CD4-positive, CD25-positive, alpha-beta regulatory T cell (primary cell): ENCODE results near the gene BBS9. TPM values are rescaled to one million over a fixed set of nuclear protein-coding genes. Genes with fewer than 3 reads are reported as not detected.

Experiments used
- ATAC-seq, 2 donors: fragments of 150-1000 bp; cut with Tn5 transposase; one replicate each; pipeline ENCODE4 v1.10.0; 2021; ENCODE audit warnings: low read depth in 2 of 2, moderate number of reproducible peaks in 2 of 2, moderate library complexity in 1 of 2
- DNase-seq, 3 donors: peaks; one replicate each; pipeline versions ENCODE4 v3.0.0 to v3.0.0-alpha.2; 2012 to 2022; ENCODE audit warnings: mixed read lengths in 1 of 3
- H3K27ac ChIP-seq: one replicate; pipeline ENCODE4 v1.7.0; 2013; ENCODE audit warnings: mild to moderate bottlenecking, low read length; ENCODE audit not compliant: insufficient read depth, poor library complexity, severe bottlenecking
- H3K27me3 ChIP-seq: one replicate; pipeline ENCODE4 v1.7.0; 2013; ENCODE audit warnings: low read length; ENCODE audit not compliant: control insufficient read depth, insufficient read depth
- H3K36me3 ChIP-seq: one replicate; pipeline ENCODE4 v1.7.0; 2013; ENCODE audit warnings: mild to moderate bottlenecking, low read length, moderate library complexity; ENCODE audit not compliant: control insufficient read depth, insufficient read depth
- H3K4me1 ChIP-seq: 2 replicates; pipeline ENCODE4 v1.7.0; 2013; ENCODE audit warnings: mild to moderate bottlenecking, low read length; ENCODE audit not compliant: insufficient read depth, control insufficient read depth, poor library complexity, severe bottlenecking
- H3K4me3 ChIP-seq: one replicate; pipeline ENCODE4 v1.7.0; 2013; ENCODE audit warnings: low read depth, mild to moderate bottlenecking, low read length, moderate library complexity
- H3K9me3 ChIP-seq, 2 experiments: 1 replicate in 1 of 2; 2 replicates in 1 of 2; pipeline ENCODE4 v1.7.0; 2013; ENCODE audit warnings: low read length in 2 of 2, mild to moderate bottlenecking in 1 of 2, moderate library complexity in 1 of 2; ENCODE audit not compliant: control insufficient read depth in 2 of 2
- H3K27ac Mint-ChIP-seq, 3 donors: one replicate each; pipeline ENCODE4 v1.8.0; 2020 to 2022; ENCODE audit warnings: mild to moderate bottlenecking in 3 of 3, mixed read lengths in 3 of 3, moderate library complexity in 2 of 3
- H3K27me3 Mint-ChIP-seq: one replicate; pipeline ENCODE4 v1.8.0; 2022; ENCODE audit warnings: mild to moderate bottlenecking, mixed read lengths
- H3K36me3 Mint-ChIP-seq: one replicate; pipeline ENCODE4 v1.8.0; 2020; ENCODE audit warnings: mixed read lengths
- H3K4me1 Mint-ChIP-seq, 4 donors: one replicate each; pipeline ENCODE4 v1.8.0; 2020 to 2022; ENCODE audit warnings: mixed read lengths in 4 of 4, mild to moderate bottlenecking in 1 of 4
- H3K4me3 Mint-ChIP-seq, 4 donors: one replicate each; pipeline ENCODE4 v1.8.0; 2020 to 2022; ENCODE audit warnings: mild to moderate bottlenecking in 4 of 4, mixed read lengths in 4 of 4, moderate library complexity in 3 of 4
- H3K9me3 Mint-ChIP-seq, 7 donors: one replicate each; pipeline ENCODE4 v1.8.0; 2020 to 2022; ENCODE audit warnings: mixed read lengths in 7 of 7, mild to moderate bottlenecking in 3 of 7, moderate library complexity in 2 of 7
- polyA plus RNA-seq, 4 donors: library from polyadenylated mRNA; unstranded; fragments of 300-500 nt; fragmentation: Illumina TruSeq; gene quantifications; one replicate each; pipeline ENCODE4 v1.2.3, GENCODE V29; 2021
- total RNA-seq: library from RNA; stranded (reverse); gene quantifications from one replicate; pipeline ENCODE4 v1.2.3, GENCODE V29; 2022

The BBS9 gene
- total and polyA plus RNA-seq, 5 donors from 2014 or later = 8.1 to 18.7 (median 13.2) TPM

- no peak overlapping the region for H3K4me3 Mint-ChIP-seq
- H3K4me1 Mint-ChIP-seq = no peaks in the 10 kb centered on the region
- no peak for ATAC-seq
- Histone ChIP-seq H3K27ac (no peak overlapping the region), H3K27me3 (no peaks in the 10 kb centered on the region), H3K9me3 (no peaks in the 10 kb centered on the region), H3K36me3 (no peaks in the 10 kb centered on the region), H3K4me1 (no peaks in the 10 kb centered on the region), H3K4me3 (no peak overlapping the region)
- peaks cover 3% of the 10 kb centered on the region for H3K36me3 Mint-ChIP-seq
- no peak overlapping the region for H3K27ac Mint-ChIP-seq
- peaks cover 0 to 5% (median 0%) of the 10 kb centered on the region in 7 donors for H3K9me3 Mint-ChIP-seq
- no peak for DNase-seq
- H3K27me3 Mint-ChIP-seq = no peaks in the 10 kb centered on the region
Observed at GRCh38 chr7:33597181-33597580, 467.8 kb downstream of the BBS9 start.

GRCh38 chr7:33601101-33601500 is 471.7 kb downstream of the BBS9 start:
- no peaks in the 10 kb centered on the region for H3K4me1 ChIP-seq
- Mint-ChIP-seq H3K4me3 (no peak overlapping the region), H3K36me3 (peaks cover 7% of the 10 kb centered on the region), H3K27ac (no peak overlapping the region), H3K4me1 (no peaks in the 10 kb centered on the region), H3K27me3 (no peaks in the 10 kb centered on the region), H3K9me3 (peaks cover 0 to 5% (median 0%) of the 10 kb centered on the region in 7 donors)
- no peaks in the 10 kb centered on the region for H3K27me3 ChIP-seq
- no peak overlapping the region for H3K27ac ChIP-seq
- DNase-seq (no peak), ATAC-seq (no peak)
- no peak overlapping the region for H3K4me3 ChIP-seq
- H3K9me3 ChIP-seq = no peaks in the 10 kb centered on the region
- no peaks in the 10 kb centered on the region for H3K36me3 ChIP-seq

DNA sequence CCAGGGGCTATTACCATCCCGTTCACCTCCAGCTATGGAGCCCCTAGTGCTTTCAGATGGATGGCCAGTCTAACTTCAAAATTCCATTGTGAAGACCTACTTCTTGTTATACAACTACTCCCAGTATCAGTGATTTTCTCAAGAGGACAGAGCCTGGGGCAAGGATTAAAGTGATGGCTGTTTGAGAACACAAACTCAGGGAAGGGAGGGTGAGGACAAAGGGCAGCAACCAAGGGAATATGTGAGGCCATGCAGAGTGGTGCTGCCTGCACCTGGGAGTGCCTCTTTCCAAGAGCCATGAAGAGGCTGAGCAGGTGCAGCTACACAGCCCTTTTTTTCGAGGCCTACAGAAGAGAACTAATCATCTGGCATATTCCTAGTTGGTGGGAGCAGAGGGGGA is 472.5 kb downstream of the BBS9 start:
- Histone ChIP-seq H3K27ac (no peak overlapping the region), H3K36me3 (no peaks in the 10 kb centered on the region), H3K9me3 (no peaks in the 10 kb centered on the region), H3K4me1 (no peaks in the 10 kb centered on the region), H3K27me3 (no peaks in the 10 kb centered on the region), H3K4me3 (no peak overlapping the region)
- H3K4me1 Mint-ChIP-seq = no peaks in the 10 kb centered on the region
- ATAC-seq (no peak), DNase-seq (no peak)
- peaks cover 0 to 3% (median 0%) of the 10 kb centered on the region in 7 donors for H3K9me3 Mint-ChIP-seq
- no peak overlapping the region for H3K4me3 Mint-ChIP-seq
- peaks cover 11% of the 10 kb centered on the region for H3K36me3 Mint-ChIP-seq
- no peak overlapping the region for H3K27ac Mint-ChIP-seq
- H3K27me3 Mint-ChIP-seq = no peaks in the 10 kb centered on the region

DNA sequence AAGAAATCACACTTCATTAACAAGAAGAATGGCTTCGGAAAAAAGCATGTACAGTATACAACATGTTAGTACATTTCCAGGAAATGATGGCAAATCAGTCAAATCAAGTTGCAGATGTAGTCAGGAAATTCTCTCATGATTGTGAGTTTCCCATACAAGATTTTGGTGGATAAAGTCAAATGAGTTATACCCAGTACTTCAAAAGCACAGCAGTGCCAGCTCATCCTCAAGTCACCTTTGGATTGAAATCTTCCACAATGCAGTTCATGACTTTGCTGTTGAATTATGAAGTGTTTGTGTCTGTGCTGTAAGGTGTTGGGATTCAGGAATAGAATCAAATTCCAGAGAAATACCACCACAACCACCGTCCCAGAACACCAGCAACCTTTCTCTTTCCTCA is 474.7 kb downstream of the BBS9 start:
- no peak for DNase-seq
- H3K36me3 ChIP-seq = no peaks in the 10 kb centered on the region
- peaks cover 19% of the 10 kb centered on the region for H3K36me3 Mint-ChIP-seq
- H3K27ac Mint-ChIP-seq = no peak overlapping the region
- no peak overlapping the region for H3K4me3 Mint-ChIP-seq
- no peak for ATAC-seq
- no peaks in the 10 kb centered on the region for H3K27me3 Mint-ChIP-seq
- H3K27me3 ChIP-seq = no peaks in the 10 kb centered on the region
- H3K27ac ChIP-seq = no peak overlapping the region
- H3K4me1 ChIP-seq = no peaks in the 10 kb centered on the region
- no peaks in the 10 kb centered on the region for H3K4me1 Mint-ChIP-seq
- H3K9me3 ChIP-seq = no peaks in the 10 kb centered on the region
- no peak overlapping the region for H3K4me3 ChIP-seq
- peaks cover 0 to 6% (median 0%) of the 10 kb centered on the region in 7 donors for H3K9me3 Mint-ChIP-seq

- H3K4me1 Mint-ChIP-seq = peaks cover 0 to 4% (median 0%) of the 10 kb centered on the region in 4 donors
- H3K4me3 ChIP-seq = no peak overlapping the region
- H3K4me3 Mint-ChIP-seq = no peak overlapping the region
- DNase-seq (no peak), ATAC-seq (no peak)
- no peaks in the 10 kb centered on the region for H3K9me3 ChIP-seq
- H3K27me3 ChIP-seq = no peaks in the 10 kb centered on the region
- H3K27ac Mint-ChIP-seq = no peak overlapping the region
- no peak overlapping the region for H3K27ac ChIP-seq
- H3K9me3 Mint-ChIP-seq = peaks cover 0 to 18% (median 1%) of the 10 kb centered on the region in 7 donors
- H3K27me3 Mint-ChIP-seq = no peaks in the 10 kb centered on the region
- H3K4me1 ChIP-seq = no peaks in the 10 kb centered on the region
- H3K36me3 Mint-ChIP-seq = peaks cover 15% of the 10 kb centered on the region
- no peaks in the 10 kb centered on the region for H3K36me3 ChIP-seq
Observed at GRCh38 chr7:33610918-33611317, 481.6 kb downstream of the BBS9 start.

DNA sequence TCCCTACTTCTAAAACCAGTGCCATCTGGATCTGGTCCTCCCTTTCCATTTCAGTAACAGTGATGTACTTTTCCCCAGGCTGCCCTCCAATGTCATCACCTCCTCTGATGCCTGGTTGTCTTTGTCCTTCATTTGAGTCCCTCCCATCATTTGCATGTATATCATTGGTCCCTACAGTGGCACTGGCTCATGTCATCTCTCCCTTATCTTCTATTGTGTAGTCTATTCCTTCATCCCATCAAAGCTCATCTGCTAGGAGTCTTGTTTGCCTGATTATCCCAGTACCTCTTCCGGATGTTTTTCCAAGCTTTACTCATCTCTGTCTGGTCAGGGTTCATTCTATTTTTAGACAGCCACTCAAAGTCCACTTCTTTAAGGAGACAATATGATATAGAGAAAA is 483.1 kb downstream of the BBS9 start:
- Histone ChIP-seq H3K9me3 (no peaks in the 10 kb centered on the region), H3K4me1 (no peaks in the 10 kb centered on the region), H3K27me3 (no peaks in the 10 kb centered on the region), H3K27ac (no peak overlapping the region), H3K36me3 (no peaks in the 10 kb centered on the region), H3K4me3 (no peak overlapping the region)
- no peak for ATAC-seq
- Mint-ChIP-seq H3K27me3 (no peaks in the 10 kb centered on the region), H3K4me1 (peaks cover 0 to 4% (median 0%) of the 10 kb centered on the region in 4 donors), H3K36me3 (peaks cover 9% of the 10 kb centered on the region), H3K4me3 (no peak overlapping the region), H3K27ac (no peak overlapping the region), H3K9me3 (peaks cover 0 to 22% (median 1%) of the 10 kb centered on the region in 7 donors)
- no peak for DNase-seq

- no peaks in the 10 kb centered on the region for H3K4me1 ChIP-seq
- H3K27me3 ChIP-seq = no peaks in the 10 kb centered on the region
- H3K9me3 Mint-ChIP-seq = peaks cover 0 to 27% (median 3%) of the 10 kb centered on the region in 7 donors
- no peaks in the 10 kb centered on the region for H3K9me3 ChIP-seq
- peaks cover 4% of the 10 kb centered on the region for H3K36me3 Mint-ChIP-seq
- peaks cover 0 to 4% (median 0%) of the 10 kb centered on the region in 4 donors for H3K4me1 Mint-ChIP-seq
- no peak overlapping the region for H3K4me3 Mint-ChIP-seq
- H3K27ac ChIP-seq = no peak overlapping the region
- ATAC-seq (no peak), DNase-seq (no peak)
- H3K27ac Mint-ChIP-seq = no peak overlapping the region
- H3K36me3 ChIP-seq = no peaks in the 10 kb centered on the region
- no peak overlapping the region for H3K4me3 ChIP-seq
- no peaks in the 10 kb centered on the region for H3K27me3 Mint-ChIP-seq
Observed at GRCh38 chr7:33614357-33615117, 485.2 kb downstream of the BBS9 start.

DNA sequence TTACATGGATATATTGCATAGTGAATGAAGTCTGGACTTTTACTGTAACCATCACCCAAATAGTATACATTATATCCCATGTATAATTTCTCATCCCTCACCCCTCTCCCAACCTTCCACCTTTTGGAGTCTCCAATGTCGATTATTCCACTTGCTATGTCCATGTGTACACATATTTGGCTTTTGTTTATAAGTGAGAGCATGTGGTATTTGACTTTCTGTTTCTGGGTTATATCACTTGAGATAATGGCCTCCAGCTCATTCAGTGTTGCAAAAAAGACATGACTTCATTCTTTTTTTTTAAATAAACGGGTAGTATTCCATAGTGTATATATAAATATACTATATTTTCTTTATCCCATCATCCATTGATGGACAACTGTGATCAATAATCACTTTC is 487.4 kb downstream of the BBS9 start:
- no peak overlapping the region for H3K27ac Mint-ChIP-seq
- no peaks in the 10 kb centered on the region for H3K9me3 ChIP-seq
- no peaks in the 10 kb centered on the region for H3K36me3 ChIP-seq
- H3K27me3 ChIP-seq = no peaks in the 10 kb centered on the region
- no peaks in the 10 kb centered on the region for H3K36me3 Mint-ChIP-seq
- no peaks in the 10 kb centered on the region for H3K27me3 Mint-ChIP-seq
- no peaks in the 10 kb centered on the region for H3K4me1 ChIP-seq
- H3K4me3 Mint-ChIP-seq = no peak overlapping the region
- no peak overlapping the region for H3K27ac ChIP-seq
- peaks cover 3 to 43% (median 9%) of the 10 kb centered on the region in 7 donors for H3K9me3 Mint-ChIP-seq
- ATAC-seq = no peak
- no peak overlapping the region for H3K4me3 ChIP-seq
- DNase-seq = no peak
- H3K4me1 Mint-ChIP-seq = peaks cover 0 to 4% (median 0%) of the 10 kb centered on the region in 4 donors
